GM12864 (cell line): ENCODE measurements around the gene CCS.

Source experiments
- DNase-seq: peaks from one replicate; pipeline ENCODE4 v3.0.0-alpha.2; 2011; ENCODE audit warnings: low read depth
- H3K4me3 ChIP-seq: 2 replicates; pipeline ENCODE4 v1.5.1; 2011; ENCODE audit warnings: mild to moderate bottlenecking, low read depth, low read length, control low read depth
- TF ChIP-seq, protein P1 (sequence below): IDR thresholded peaks from 2 replicates; pipeline ENCODE4 v1.5.1; 2011; ENCODE audit warnings: low read depth, mild to moderate bottlenecking, moderate library complexity, low read length, control low read depth, inconsistent platforms; ENCODE audit errors: missing control alignments

The CCS gene

DNA sequence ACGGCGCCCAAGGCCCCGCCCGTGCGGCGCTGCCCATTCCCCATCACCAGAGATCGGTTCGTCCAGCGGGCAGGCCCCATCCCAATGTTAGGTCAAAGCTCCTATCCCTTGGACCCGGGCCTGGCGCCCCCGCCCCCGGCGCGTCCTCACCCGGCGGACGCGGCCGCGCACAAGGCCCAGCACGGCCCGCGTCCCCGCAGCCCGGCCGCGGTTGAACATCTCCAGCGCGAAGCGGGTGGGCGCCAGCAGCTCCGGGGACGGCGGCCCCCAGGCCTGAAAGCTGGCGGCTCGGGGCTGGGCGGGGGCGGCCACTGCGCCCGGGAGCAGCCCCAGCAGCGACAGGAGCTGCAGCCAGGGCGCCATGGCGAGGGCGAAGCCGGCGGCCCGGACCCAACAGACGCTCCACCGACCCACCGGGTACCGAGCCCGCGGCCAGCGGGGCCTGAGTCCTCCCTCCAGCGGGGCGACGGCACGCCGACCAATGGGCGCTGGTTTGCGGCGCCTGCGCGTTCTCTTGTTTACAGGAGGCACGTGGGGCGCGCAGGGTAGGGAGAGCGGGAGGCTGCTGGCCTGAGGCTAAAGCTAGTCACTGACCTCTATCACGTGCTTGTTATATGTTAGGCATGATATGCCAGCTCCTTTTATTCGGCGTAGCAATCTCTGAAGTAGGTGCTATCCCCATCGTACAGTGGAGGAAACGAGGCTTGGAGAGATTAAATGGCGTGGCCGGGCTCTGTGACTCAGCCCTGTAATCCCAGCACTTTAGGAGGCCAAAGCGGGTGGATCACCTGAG lies 24.7 kb upstream of the CCS start, which contains the start of gene CTSF:
CTSF (minus strand) TSS at position 483 of the 793 bp plus-strand sequence; CDS start at position 363, 120 bp downstream.
- TF ChIP-seq, protein P1, sequence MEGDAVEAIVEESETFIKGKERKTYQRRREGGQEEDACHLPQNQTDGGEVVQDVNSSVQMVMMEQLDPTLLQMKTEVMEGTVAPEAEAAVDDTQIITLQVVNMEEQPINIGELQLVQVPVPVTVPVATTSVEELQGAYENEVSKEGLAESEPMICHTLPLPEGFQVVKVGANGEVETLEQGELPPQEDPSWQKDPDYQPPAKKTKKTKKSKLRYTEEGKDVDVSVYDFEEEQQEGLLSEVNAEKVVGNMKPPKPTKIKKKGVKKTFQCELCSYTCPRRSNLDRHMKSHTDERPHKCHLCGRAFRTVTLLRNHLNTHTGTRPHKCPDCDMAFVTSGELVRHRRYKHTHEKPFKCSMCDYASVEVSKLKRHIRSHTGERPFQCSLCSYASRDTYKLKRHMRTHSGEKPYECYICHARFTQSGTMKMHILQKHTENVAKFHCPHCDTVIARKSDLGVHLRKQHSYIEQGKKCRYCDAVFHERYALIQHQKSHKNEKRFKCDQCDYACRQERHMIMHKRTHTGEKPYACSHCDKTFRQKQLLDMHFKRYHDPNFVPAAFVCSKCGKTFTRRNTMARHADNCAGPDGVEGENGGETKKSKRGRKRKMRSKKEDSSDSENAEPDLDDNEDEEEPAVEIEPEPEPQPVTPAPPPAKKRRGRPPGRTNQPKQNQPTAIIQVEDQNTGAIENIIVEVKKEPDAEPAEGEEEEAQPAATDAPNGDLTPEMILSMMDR, result no peak
- DNase-seq, result no peak
- H3K4me3 ChIP-seq, result peak within 1 kb of the TSS; percentile 43

DNA sequence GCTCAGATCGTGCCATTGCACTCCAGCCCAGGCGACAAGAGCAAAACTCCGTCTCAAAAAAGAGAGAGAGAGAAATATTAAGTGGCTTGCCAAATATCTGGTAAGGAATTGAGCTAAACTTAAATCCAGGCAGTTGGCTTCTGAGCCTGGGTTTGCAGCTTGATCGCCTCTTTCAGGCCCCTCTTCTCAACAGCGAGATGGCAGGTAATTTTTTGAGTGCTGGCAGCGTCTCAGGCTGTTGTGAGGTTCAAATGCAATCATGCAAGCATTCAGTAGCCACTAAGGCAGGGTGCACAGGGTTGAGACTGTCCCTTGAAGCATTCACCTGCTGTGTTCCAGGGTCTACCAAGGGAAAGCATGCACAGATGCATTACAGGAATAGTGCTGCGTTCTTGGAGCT lies 23.9 kb upstream of the CCS start:
- TF ChIP-seq, protein P1, result no peak
- no peak overlapping the region for H3K4me3 ChIP-seq
- DNase-seq, result no peak

DNA sequence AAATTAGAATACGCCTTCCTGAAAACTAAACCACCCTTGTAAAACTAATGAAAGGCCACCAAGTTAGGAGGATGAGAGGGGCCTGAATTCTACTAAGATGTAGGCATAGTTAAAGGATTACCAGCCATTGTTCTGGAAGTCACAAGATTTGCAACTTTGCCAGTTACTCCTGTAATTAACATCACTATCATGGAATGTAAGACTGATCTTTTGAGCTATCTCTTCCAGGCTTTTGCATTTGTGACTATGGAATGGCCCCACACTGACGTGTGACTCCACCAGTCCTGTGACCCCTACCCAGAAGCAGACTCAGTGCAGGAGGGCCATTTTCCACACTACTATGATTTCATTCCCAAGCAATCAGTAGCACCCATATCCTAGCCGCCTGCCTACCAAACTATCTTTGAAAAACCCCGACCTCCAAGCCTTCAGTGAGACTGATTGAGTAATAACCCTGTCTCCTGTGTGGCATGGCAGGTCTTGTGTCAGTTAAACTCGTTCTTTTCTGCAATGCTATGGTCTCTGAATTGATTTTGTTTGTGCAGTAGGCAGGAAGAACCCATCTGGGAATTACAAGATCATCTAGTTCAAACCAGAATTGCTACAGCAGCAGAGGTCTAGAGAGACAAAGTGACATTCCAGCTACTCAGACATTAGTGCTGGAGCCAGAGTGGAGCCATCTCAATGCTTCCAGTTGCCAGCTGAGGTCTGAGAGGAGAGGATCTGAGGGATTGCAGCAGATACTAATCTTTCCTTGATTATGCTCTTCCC lies 22.7 kb upstream of the CCS start:
- DNase-seq, result no peak
- TF ChIP-seq, protein P1, result no peak

DNA sequence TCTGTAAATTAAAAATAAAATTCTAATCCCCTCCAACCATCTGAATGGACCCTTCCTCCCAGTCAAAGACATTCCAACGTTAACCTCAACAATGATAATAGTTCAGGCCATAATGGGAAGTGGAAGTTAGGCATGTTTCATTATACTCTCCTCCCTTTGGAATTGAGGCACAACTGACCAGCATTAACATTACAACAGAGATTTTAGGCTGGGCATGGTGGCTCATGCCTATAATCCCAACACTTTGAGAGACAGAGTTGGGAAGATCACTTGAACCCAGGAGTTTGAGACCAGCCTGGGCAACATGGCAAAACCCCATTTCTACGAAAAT lies 22.2 kb upstream of the CCS start:
- TF ChIP-seq, protein P1, result no peak
- no peak overlapping the region for H3K4me3 ChIP-seq
- DNase-seq, result no peak

More for the DNA sequence above, 22.7 kb upstream of the CCS start:
- H3K4me3 ChIP-seq, result no peak overlapping the region

DNA sequence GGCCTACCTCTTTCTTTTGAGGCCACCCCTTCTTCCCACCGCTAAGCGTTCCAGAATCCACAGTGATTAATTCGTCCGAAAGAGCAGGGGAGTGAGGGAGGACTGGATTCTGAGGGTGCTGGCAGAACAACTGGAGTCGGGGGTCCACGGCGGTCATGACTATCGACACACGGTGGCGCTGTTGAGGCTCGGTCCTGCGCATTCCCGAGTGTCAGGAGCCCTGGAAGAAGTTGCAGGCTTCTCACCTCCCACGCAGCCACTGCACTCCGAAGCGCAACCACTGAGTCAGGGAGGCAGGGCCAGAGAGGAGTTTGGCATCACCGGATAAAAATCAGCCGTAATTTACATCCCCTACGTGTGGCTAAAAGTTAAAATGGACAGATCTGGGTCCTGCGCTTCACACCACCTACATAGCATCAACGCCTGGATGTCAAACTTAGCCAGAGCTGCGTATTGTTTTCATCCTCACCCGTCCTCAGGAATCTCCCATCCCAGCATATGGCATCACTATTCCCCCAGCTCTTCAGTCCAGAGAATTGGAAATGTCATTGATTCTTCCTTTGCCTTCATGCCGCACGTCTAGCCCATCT lies 13.9 kb upstream of the CCS start:
- DNase-seq, result peak; percentile 15
- no peak overlapping the region for H3K4me3 ChIP-seq
- TF ChIP-seq, protein P1, result peak; percentile 90

DNA sequence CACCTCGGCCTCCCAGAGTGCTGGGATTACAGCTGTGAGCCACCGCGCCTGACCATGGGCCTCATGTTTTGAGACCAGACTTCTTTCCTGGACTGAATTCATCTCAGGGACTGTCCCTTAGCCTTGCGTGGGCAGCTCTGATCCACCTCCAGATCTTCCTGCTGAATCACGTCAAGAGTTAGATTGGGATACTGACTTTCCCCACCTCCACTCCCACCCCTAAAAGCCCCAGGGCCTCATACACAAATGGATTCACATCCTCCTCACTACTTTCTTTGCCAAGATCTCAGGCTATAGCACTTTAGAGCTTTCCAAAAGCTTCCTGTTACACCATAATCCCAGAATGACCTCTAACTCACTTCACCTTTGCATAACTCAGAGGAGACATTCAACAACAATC lies 12.2 kb upstream of the CCS start:
- TF ChIP-seq, protein P1, result no peak
- no peak for DNase-seq
- H3K4me3 ChIP-seq, result no peak overlapping the region
